GM12892 (cell line): ENCODE results near the gene SLC39A11.

Experiments used
- DNase-seq: peaks from one replicate; pipeline ENCODE4 v3.0.0; 2011; ENCODE audit not compliant: insufficient read length
- FAIRE-seq: peaks from 2 replicates; lab custom pipeline; 2011; peaks lifted over from hg19 to GRCh38; lab: Jason Lieb, UNC
- POLR2A ChIP-seq: IDR thresholded peaks from 2 replicates; pipeline ENCODE4 v1.6.1; 2011; ENCODE audit warnings: low read depth, low read length, control low read depth
- POLR2AphosphoS5 ChIP-seq: IDR thresholded peaks from 2 replicates; pipeline ENCODE4 v1.6.1; 2011; ENCODE audit warnings: low read depth, low read length, control low read depth
- TAF1 ChIP-seq: IDR thresholded peaks from 2 replicates; pipeline ENCODE4 v1.6.1; 2011; ENCODE audit warnings: low read depth, mild to moderate bottlenecking, control low read depth, low read length, borderline replicate concordance

The SLC39A11 gene

GRCh38 chr17:73057196-73057595 lies 35.3 kb downstream of the SLC39A11 start:
- TF ChIP-seq POLR2AphosphoS5 (no peak), TAF1 (no peak), POLR2A (no peak)
- DNase-seq, result no peak
- no peak for FAIRE-seq

DNA sequence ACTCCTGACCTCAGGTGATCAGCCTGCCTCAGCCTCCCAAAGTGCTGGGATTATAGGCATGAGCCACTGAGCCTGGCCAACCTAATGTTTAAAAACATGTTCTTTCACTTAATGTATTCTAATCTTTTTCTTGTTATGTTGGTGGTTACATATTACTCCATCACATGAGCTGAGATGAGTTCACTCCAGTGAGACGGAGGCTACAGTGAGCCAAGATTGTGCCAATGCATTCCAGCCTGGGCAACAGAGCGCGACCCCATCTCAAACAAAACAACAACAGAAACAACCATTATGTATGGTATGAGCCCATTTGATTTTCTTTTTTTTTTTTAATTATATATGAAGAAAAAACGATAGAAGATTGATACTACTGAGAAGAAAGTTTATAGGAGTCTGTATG lies 39.6 kb downstream of the SLC39A11 start:
- no peak for DNase-seq
- FAIRE-seq, result no peak
- TF ChIP-seq TAF1, result no peak
- TF ChIP-seq POLR2A, result no peak
- no peak for TF ChIP-seq POLR2AphosphoS5

- DNase-seq (no peak), FAIRE-seq (no peak)
- TF ChIP-seq TAF1 (no peak), POLR2A (no peak), POLR2AphosphoS5 (no peak)
These were observed 41.7 kb downstream of the SLC39A11 start for GRCh38 chr17:73050797-73051196.

GRCh38 chr17:73048170-73048569 lies 44.3 kb downstream of the SLC39A11 start:
- TF ChIP-seq TAF1 (no peak), POLR2A (no peak), POLR2AphosphoS5 (no peak)
- DNase-seq, result no peak
- no peak for FAIRE-seq

GRCh38 chr17:73045724-73046123 lies 46.8 kb downstream of the SLC39A11 start:
- no peak for TF ChIP-seq POLR2A
- TF ChIP-seq POLR2AphosphoS5, result no peak
- FAIRE-seq, result no peak

DNA sequence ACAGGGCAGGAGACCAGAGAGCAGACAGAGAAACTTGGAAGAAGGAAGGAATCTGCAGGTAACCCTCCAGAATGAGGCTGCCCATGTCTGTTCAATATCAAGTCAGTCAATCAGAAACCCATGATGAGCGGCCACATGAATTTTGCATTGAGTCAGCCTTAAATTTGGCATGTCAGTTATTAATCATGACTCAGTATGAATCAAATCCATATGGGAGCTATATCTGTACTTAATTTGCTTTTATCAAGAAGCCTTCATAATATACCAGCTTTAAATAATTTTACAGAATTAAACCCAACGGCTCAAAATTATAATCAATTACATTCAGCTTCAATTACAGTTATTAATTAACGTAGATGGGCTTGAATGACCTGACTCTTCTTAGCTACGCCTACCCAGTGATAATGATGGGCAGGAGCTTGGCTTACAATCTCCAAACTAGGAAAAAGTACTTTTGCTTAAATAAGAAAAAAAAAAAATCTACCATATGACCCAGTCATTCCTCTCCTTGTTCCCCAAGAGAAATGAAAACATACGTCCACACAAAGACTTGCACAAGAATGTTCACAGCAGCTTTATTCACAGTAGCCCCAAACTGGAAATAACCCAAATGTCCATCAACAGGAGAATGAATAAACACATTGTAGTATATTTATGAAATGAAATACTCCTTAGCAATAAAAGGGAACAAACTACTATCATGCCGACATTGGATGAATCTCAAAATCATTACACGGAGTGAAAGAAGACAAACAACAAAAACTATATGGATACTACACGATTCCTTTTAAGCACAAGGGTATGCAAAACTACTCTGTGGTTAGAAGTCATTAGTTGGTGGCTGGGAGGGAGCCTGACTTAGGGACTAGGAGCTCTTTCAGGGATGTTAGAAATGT lies 48.6 kb downstream of the SLC39A11 start:
- TF ChIP-seq TAF1 (no peak), POLR2AphosphoS5 (no peak), POLR2A (no peak)
- DNase-seq (no peak), FAIRE-seq (no peak)

More at GRCh38 chr17:73045724-73046123, 46.8 kb downstream of the SLC39A11 start:
- DNase-seq, result no peak

DNA sequence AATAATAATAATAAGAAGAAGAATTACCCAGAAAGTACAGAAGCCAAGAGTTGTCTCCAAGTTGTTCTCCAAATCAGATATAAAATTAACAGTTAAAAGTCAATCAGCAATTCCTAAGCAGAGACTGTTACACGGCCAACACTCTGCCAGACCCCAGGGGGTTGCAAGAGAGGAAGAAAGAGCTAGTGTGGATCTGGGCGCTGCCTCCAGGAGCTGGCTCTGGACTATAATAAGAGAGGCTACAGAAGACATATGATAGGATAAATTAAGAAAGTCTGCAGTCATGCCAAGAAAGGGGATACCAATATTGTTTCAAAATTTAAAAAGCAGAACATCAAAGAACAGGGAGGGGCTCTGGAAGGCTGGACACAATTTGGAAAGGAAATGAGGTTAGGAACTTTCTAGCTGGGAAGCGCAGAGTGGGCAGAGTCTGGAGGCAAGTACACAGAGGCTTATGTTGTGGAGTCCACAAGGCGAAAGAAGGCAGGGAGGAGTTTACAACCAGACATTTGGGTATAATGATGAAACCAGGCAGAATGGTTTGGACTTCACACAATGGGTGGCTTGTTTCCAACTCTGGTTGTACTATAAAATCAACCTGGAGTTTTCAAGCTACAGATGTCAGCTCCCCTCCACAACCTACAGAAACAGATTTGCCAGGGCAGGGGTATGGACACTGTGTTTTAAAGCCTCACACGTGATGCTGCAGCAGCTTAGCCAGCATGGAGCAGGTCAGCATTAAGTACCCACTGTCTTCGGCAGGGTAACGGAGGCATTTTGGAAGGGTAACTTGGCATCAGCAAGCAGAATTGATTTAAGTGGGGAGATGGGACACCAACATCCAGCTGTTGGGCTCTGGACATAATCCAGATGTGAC lies 49.4 kb downstream of the SLC39A11 start:
- DNase-seq (no peak), FAIRE-seq (peak; percentile 76)
- TF ChIP-seq TAF1, result no peak
- TF ChIP-seq POLR2A, result no peak
- no peak for TF ChIP-seq POLR2AphosphoS5

DNA sequence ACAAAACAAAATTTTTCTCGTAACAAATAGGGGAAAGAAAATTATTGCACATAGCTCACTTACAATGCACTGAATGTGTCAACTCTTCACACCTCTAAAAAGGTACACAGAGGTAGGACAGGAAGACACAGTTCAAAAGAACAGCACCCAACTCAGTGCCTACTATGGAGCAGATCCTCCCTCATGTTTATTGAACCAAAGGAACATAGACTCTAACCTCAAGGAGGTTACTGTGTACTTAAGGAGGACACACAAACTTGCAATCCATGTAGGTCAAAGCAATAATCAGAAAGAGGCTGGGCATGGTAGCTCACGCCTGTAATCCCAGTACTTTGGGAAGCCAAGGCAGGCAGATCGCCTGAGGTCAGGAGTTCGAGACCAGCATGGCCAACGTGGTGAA lies 50.3 kb downstream of the SLC39A11 start:
- no peak for TF ChIP-seq TAF1
- TF ChIP-seq POLR2AphosphoS5, result no peak
- no peak for TF ChIP-seq POLR2A
- FAIRE-seq, result no peak
- no peak for DNase-seq

DNA sequence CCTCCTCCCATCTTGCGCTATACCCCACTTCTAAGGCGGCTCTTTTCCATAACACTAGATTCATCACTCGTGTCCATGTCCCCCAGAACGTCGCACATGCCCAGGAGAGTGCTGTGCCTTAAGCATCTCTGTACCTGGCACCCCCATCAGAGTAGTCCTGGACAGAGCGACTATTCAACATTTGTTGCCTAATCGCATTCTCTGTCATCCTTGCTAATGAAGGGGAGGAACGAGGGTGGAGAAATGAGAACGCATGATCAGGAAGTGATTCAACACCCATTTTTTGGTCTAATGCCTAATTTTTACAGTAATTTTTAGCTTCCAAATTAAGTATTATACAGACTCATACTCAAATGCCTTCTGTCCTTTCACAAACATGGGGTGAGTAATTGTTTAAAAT lies 53.2 kb downstream of the SLC39A11 start:
- DNase-seq (no peak), FAIRE-seq (no peak)
- no peak for TF ChIP-seq POLR2AphosphoS5
- TF ChIP-seq POLR2A, result no peak

DNA sequence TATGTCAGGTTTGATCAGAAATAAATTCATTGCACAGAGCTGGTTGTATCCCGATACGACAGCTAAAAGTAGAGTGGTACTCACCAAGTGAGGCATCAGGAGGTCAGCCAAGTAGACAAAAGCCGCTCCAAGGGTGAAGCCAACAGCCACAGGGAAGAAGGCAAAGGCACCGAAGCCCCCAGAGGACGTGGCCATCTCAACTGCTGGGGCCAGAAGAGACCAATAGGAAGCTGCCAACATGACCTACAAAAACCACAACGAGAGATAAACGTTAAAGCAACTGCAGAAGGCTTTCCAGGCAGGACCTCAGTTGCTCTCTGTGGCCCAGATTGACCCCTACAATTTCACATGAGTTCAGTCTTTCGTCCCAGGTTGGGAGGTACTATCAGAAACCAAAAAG lies 61.0 kb downstream of the SLC39A11 start:
- no peak for TF ChIP-seq TAF1
- no peak for TF ChIP-seq POLR2AphosphoS5
- DNase-seq (no peak), FAIRE-seq (no peak)

DNA sequence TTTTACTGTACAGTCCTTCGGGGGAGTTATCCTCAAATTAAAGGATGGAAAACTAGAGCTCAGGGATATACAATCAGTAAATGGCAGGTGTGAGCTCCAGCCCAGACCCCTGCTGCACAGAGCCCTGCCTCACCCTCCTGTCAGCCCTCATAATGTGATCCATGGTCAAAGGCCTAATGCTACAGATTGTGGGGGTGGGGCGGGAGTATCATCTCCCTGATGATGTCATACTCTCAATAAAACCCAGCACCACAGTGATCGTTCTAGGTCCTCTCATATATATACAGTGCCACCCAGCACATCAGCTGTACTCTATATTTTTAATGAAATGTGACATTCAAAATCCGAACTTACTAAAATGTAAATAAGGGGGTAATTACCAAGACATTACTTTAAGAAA lies 61.5 kb downstream of the SLC39A11 start:
- TF ChIP-seq POLR2AphosphoS5, result no peak
- no peak for TF ChIP-seq POLR2A
- TF ChIP-seq TAF1, result no peak
- FAIRE-seq (no peak), DNase-seq (no peak)
